Measurements from ENCODE around the gene NXPH3. TPM values are rescaled to one million over a fixed set of nuclear protein-coding genes. Genes with fewer than 3 reads are reported as not detected.

The NXPH3 gene
- total and polyA plus RNA-seq, 2 donors (not counting 1 experiment from before 2014, with no cell fraction given), result not detected

GRCh38 chr17:49582789-49583188, 7.1 kb downstream of the NXPH3 start:
- DNase-seq (no peak), ATAC-seq (ENCODE audit: low read depth) (no peak)
- TF ChIP-seq EZH2 (IDR thresholded peaks at IDR 0.05; ENCODE audit: borderline replicate concordance, insufficient read depth, low read depth, low read length, poor library complexity, severe bottlenecking), result no peak
- TF ChIP-seq CTCF (IDR thresholded peaks at IDR 0.05), result no peak
- H3K9me3 ChIP-seq (ENCODE audit: control extremely low read depth in 1 of 3, control insufficient read depth in 2 of 3, insufficient read depth in 1 of 3, low read length in 2 of 3), result no peaks in the 10 kb centered on the region
- no peak overlapping the region for H2AFZ ChIP-seq (ENCODE audit: insufficient read depth, low read depth, low read length, poor library complexity, severe bottlenecking)
- no peaks in the 10 kb centered on the region for H3K9me3 Mint-ChIP-seq (ENCODE audit: insufficient read depth)
- WGBS (ENCODE audit: insufficient coverage), result 93% methylated on average over 5 of the region's 8 CpGs
- ChIA-PET CTCF (interaction anchor here (0.6 to 2.6 kb wide), 3 partner anchors 13 to 264 kb away, joined by 3 to 10 read pairs (median 9); no protein-coding TSS in a partner anchor), POLR2A (no interaction called here)
- H4K20me1 ChIP-seq (ENCODE audit: control insufficient read depth, insufficient read depth, low read length, poor library complexity, severe bottlenecking), result no peaks in the 10 kb centered on the region
- no peaks in the 10 kb centered on the region for H3K79me2 ChIP-seq (ENCODE audit: control insufficient read depth, insufficient read depth, low read length)
- no peak overlapping the region for H3K4me3 Mint-ChIP-seq
- H3K27me3 Mint-ChIP-seq, result peaks cover 4% of the 10 kb centered on the region
- no peak overlapping the region for H3K27ac ChIP-seq (ENCODE audit: low read length in 2 of 2)
- no peaks in the 10 kb centered on the region for H3K4me1 ChIP-seq (ENCODE audit: control insufficient read depth in 2 of 2, insufficient read depth in 2 of 2, low read length in 2 of 2)
- H3K9ac ChIP-seq (ENCODE audit: low read length), result no peak overlapping the region
- intact Hi-C loops (cut with micrococcal nuclease), result no loop called here
- no peak overlapping the region for H3K4me2 ChIP-seq (replicated peaks; ENCODE audit: low read depth, low read length, poor library complexity, severe bottlenecking)
- H3K4me1 Mint-ChIP-seq, result no peaks in the 10 kb centered on the region
- H3K27ac Mint-ChIP-seq, result peak overlapping the region; percentile 24
- H3K36me3 ChIP-seq (replicated peaks in 1 of 2; ENCODE audit: control extremely low read depth in 1 of 2, control insufficient read depth in 1 of 2, extremely low read depth in 1 of 2, insufficient read depth in 2 of 2, low read length in 1 of 2), result no peaks in the 10 kb centered on the region
- H3K27me3 ChIP-seq (replicated peaks in 1 of 4; ENCODE audit: control extremely low read depth in 1 of 4, control insufficient read depth in 3 of 4, insufficient read depth in 4 of 4, low read length in 3 of 4), result peaks cover 0 to 6% (median 1%) of the 10 kb centered on the region in 4 experiments
- no peak overlapping the region for H3K4me3 ChIP-seq (ENCODE audit: control extremely low read depth in 1 of 5, extremely low read depth in 1 of 5, insufficient read depth in 1 of 5, low read depth in 2 of 5, low read length in 4 of 5)

GRCh38 chr17:49583226-49583625, 7.6 kb downstream of the NXPH3 start:
- no peak overlapping the region for H3K4me3 ChIP-seq (ENCODE audit: control extremely low read depth in 1 of 5, extremely low read depth in 1 of 5, insufficient read depth in 1 of 5, low read depth in 2 of 5, low read length in 4 of 5)
- H4K20me1 ChIP-seq (ENCODE audit: control insufficient read depth, insufficient read depth, low read length, poor library complexity, severe bottlenecking), result no peaks in the 10 kb centered on the region
- no peaks in the 10 kb centered on the region for H3K4me1 ChIP-seq (ENCODE audit: control insufficient read depth in 2 of 2, insufficient read depth in 2 of 2, low read length in 2 of 2)
- peaks cover under 1% of the 10 kb centered on the region for H3K27me3 Mint-ChIP-seq
- no peaks in the 10 kb centered on the region for H3K4me1 Mint-ChIP-seq
- ChIA-PET CTCF (interaction anchor here (1.7 to 2.6 kb wide), 2 partner anchors 13 to 113 kb away, joined by 9 to 10 read pairs; no protein-coding TSS in a partner anchor), POLR2A (no interaction called here)
- H3K27ac Mint-ChIP-seq, result peak overlapping the region; percentile 24
- ATAC-seq (ENCODE audit: low read depth) (no peak), DNase-seq (no peak)
- H3K27ac ChIP-seq (ENCODE audit: low read length in 2 of 2), result no peak overlapping the region
- no peaks in the 10 kb centered on the region for H3K9me3 ChIP-seq (ENCODE audit: control extremely low read depth in 1 of 3, control insufficient read depth in 2 of 3, insufficient read depth in 1 of 3, low read length in 2 of 3)
- no peak overlapping the region for H2AFZ ChIP-seq (ENCODE audit: insufficient read depth, low read depth, low read length, poor library complexity, severe bottlenecking)
- H3K36me3 ChIP-seq (replicated peaks in 1 of 2; ENCODE audit: control extremely low read depth in 1 of 2, control insufficient read depth in 1 of 2, extremely low read depth in 1 of 2, insufficient read depth in 2 of 2, low read length in 1 of 2), result no peaks in the 10 kb centered on the region
- H3K4me3 Mint-ChIP-seq, result no peak overlapping the region
- no peak overlapping the region for H3K9ac ChIP-seq (ENCODE audit: low read length)
- no peak overlapping the region for H3K4me2 ChIP-seq (replicated peaks; ENCODE audit: low read depth, low read length, poor library complexity, severe bottlenecking)
- WGBS (ENCODE audit: insufficient coverage), result 97% methylated on average over 5 of the region's 5 CpGs
- TF ChIP-seq EZH2 (IDR thresholded peaks at IDR 0.05; ENCODE audit: borderline replicate concordance, insufficient read depth, low read depth, low read length, poor library complexity, severe bottlenecking), result no peak
- TF ChIP-seq CTCF (IDR thresholded peaks at IDR 0.05), result no peak
- no peaks in the 10 kb centered on the region for H3K79me2 ChIP-seq (ENCODE audit: control insufficient read depth, insufficient read depth, low read length)
- no peaks in the 10 kb centered on the region for H3K9me3 Mint-ChIP-seq (ENCODE audit: insufficient read depth)
- intact Hi-C loops (cut with micrococcal nuclease), result no loop called here
- peaks cover 0 to 2% (median 0%) of the 10 kb centered on the region in 4 experiments for H3K27me3 ChIP-seq (replicated peaks in 1 of 4; ENCODE audit: control extremely low read depth in 1 of 4, control insufficient read depth in 3 of 4, insufficient read depth in 4 of 4, low read length in 3 of 4)

Measured in B cell (primary cell).